GM19468 (cell line): Measurements from ENCODE around the gene HDAC9.

ENCODE experiments used
- ATAC-seq: cut with Tn5 transposase; IDR thresholded peaks from one replicate; pipeline ENCODE4 v1.9.1; 2021; ENCODE audit warnings: mild to moderate bottlenecking, moderate library complexity, moderate number of reproducible peaks; ENCODE audit not compliant: unreplicated experiment; ENCODE audit errors: extremely low read depth

The HDAC9 gene

DNA sequence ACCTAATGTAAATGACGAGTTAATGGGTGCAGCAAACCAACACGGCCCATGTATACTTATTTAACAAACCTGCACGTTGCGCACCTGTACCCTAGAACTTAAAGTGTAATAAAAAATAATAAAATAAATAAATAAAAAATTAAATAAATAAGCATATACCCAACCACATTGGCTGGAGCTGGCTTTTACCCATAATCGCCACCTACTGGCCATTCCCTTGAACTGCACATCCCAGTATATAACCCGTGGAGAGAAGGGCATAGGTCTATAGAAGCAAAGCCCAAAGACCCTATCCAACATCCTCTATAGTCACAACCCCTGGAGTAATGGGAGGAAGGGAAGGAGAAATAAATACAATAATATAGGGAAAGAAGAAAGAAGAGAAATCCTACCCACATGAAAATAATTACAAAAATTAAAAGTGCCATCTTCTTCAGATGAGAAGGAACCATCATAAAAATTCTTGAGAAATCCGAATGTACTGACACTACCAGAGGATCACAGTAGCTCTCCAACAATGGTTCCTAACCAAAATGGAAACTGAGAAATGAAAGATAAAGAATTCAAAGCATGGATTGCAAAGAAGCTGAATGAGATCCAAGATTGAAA, 556.3 kb downstream of the HDAC9 start:
- ATAC-seq, result peak; percentile 46
